HG02678 (cell line): ENCODE data around the gene MED29.
A peak's percentile ranks its signal among the peaks of the same experiment; 100 is the strongest.

Experiments used
- ATAC-seq: cut with Tn5 transposase; IDR thresholded peaks from one replicate; pipeline ENCODE4 v1.9.1; 2021; ENCODE audit warnings: mild to moderate bottlenecking, moderate library complexity; ENCODE audit not compliant: unreplicated experiment

Gene MED29

GRCh38 chr19:39426170-39426569, 35.0 kb downstream of the MED29 start:
- no peak for ATAC-seq

DNA sequence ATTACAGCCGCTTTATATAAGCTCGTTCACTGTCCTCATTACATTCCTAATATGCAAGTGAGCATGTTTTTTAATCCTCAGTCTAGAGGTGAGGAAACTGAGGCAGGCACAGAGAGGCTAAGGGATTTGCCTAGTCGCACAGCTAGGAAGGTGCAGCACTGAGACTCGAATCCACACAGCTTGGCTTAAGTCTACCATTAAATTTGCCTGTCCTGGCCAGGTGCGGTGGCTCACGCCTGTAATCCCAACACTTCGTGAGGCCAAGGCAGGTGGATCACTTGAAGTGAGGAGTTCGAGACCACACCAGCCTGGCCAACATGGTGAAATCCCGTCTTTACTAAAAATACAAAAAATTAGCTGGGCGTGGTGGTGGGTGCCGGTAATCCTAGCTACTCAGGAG, 36.5 kb downstream of the MED29 start:
- no peak for ATAC-seq

DNA sequence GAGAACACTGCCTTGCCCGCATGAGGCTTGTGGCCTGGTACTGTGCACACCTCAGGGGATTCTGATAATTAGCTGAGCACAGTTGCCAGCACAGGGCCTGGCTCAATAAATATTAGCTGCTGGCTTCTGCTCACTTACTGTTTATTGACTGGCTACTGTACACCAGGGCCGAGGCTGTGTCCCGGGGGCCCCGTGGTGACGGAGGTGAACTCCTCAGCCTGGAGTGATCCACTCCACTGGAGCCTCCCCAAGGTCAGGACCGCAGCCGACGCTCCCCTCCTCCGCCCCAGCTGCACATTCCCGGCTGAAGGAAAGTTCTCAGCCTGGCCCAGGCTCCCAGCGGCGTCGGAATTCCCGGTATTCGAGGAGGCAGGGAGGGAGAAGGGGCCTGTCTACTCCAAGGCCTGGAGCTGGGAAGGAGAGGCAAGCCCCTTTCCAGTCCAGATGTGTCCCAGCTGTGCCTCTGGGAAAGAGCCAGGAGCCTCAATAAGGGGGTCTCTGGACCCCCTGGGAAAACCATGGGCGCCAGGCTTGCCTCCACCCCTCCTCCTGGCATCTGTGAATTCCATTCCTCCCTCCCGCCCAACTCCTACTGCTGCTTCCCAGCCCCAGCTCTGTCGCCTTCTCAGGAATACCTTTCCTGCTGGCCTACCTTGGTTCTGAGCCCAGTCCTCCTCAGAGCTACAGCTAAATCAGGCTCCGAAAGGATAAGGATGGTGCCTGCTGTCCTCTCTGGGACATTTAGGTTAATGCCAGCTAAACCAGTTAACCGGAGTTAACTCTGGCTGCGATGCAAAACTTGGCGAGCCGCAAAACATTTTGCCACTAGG, 37.3 kb downstream of the MED29 start:
- no peak for ATAC-seq

DNA sequence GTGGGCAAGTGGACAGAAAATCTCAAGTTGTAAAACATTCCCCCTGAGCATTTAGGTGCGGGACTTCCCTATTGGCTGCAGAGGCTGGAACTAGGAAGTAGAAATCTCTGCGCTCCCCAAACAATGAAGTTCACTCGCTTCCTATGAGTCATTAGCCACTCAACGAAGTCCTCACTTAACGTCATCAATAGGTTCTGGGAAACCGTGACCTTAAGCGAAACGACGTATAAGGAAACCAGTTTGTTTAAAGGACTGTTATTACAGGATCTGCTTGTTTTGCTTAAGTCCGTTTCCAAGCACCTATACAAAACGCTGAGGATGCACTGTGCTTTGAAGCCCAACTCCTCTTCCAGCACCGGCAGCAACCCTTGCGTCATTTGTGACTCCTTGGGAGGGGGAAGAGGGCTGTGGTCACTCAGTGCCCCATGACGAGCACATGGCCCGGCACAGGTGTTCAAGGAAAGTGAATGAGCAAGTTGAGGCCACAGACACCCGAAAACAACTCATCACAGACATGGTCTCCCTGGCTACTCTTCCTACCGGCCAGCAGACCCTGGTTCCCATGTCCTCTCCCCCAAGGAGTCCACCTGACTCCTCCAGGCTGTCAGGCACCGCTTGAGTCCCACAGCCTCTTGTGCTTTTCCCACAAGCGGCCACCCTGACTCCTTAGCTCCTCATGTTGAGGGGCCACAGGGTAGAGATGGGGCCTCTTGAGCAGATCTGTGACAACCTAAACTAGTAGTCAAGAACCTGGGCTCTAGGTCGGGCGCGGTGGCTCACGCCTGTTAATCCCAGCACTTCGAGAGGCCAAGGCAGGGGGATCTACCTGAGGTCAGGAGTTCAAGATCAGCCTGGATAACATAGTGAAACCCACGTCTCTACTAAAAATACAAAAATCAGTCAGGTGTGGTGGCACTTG, 39.8 kb downstream of the MED29 start:
- no peak for ATAC-seq

GRCh38 chr19:39432677-39433025, 41.5 kb downstream of the MED29 start:
- ATAC-seq: no peak

- no peak for ATAC-seq
Observed at GRCh38 chr19:39433480-39434079, 42.4 kb downstream of the MED29 start.

DNA sequence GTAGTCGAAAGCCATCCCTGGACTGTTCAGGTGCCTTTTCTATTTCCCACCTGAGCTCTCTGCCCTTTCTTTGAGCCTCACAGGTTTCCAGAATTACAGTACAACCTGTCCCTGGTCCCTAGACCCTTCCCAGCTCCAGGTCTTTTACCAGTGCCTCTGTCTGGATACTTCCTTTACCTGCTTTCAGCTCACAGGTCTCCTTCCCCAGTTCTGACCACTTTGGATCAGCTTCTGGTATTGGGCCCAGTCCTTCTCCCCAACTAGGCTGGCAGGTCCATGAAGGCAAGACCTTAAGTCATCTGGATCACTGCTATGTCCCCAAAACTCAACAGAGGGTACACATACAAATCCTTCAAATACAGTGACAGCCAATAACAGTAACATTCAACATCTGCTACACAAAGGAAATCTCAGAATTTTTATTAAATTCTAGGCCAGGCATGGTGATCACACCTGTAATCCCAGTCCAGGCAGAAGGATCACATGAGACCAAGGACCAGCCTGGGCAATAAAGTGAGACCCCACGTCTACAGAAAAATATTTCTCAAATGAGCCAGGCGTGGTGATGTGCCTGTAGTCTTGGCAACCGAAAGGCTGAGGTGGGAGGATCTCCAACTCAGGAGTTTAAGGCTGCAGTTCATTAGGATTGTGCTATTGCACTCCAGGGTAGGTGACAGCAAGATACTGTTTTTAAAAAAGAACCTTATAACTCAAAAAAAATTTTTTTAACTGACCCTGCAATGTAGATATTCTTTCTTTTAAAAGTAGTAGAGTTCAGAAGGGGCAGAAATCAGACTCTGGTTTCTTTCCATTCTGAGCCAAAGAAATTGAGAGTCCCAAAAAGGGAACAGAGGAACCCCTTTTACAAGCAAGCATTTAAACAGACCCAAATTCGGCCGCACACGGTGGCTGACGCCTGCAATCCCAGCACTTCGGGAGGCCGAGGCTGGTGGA, 43.2 kb downstream of the MED29 start:
- no peak for ATAC-seq

DNA sequence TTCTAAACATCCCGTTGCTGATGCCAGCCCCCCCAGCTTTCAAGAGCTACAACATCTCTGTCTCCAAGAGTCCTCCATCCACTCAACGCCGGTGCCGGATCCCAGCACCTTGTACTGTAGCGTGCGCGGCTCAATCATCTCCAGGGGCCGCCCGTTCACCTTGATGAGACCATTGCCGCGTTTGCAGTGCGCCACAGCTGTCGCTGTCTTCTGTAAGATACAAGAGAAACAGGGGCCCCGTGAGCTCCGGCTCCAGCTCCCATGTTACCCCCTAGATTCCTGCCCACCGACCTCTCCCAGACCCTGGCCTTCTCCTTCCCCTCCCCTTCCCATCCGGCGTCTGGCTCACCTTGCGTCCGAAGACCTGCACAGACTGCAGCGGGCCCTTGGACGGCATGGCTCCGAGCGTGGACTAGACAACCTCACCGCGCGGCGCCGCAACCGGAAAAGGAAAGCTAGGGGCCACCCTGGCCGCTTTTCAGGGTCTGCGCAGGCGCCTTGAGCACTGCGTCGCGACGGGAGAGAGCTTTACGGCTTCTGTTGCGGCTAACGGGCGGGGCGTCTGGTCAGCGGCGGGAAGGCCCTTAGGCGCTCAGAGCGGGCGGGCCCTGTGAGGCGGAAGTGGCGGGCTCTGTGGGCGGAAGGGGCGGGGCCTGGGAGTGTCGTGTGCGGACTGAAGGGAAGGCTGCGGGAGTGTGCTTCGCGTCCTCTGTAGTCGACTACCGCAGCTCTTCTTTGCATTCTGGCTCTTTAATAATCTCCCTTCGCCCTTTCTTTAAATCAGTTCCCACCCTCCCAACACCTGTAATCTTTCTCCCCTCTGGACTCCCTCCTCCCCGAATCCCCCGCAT, 44.5 kb downstream of the MED29 start, which contains the start of gene RPS16:
RPS16 (minus strand) TSS at position 451 of the 851 bp plus-strand sequence; CDS start at position 397, 54 bp downstream.
- ATAC-seq: peak; percentile 90

- no peak for ATAC-seq
Observed at GRCh38 chr19:39436350-39436716, 45.2 kb downstream of the MED29 start.

DNA sequence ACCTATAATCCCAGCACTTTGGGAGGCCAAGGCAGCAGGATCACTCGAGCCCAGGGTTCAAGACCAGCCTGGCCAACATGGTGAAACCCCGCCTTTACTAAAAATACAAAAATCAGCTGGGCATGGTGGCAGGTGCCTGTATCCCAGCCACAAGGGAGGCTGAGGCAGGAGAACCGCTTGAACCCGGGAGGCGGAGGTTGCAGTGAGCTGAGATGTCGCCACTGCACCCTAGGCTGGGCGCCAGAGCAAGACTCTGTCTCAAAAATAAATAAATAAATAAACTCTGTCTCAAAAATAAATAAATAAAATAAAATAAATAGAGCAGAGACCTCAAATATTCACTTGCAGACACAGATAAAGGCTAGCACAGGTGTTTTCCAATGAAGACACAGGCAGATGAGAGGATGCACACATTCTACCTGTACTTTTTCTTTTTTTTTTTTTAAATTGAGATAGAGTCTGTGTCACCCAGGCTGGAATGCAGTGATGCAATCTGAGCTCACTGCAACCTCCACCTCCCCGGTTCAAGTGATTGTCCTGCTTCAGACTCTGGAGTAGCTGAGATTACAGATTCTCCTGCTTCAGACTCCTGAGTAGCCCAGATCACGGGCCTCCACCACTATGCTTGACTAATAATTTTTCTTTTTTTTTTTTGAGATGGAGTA, 47.2 kb downstream of the MED29 start:
- ATAC-seq: no peak

DNA sequence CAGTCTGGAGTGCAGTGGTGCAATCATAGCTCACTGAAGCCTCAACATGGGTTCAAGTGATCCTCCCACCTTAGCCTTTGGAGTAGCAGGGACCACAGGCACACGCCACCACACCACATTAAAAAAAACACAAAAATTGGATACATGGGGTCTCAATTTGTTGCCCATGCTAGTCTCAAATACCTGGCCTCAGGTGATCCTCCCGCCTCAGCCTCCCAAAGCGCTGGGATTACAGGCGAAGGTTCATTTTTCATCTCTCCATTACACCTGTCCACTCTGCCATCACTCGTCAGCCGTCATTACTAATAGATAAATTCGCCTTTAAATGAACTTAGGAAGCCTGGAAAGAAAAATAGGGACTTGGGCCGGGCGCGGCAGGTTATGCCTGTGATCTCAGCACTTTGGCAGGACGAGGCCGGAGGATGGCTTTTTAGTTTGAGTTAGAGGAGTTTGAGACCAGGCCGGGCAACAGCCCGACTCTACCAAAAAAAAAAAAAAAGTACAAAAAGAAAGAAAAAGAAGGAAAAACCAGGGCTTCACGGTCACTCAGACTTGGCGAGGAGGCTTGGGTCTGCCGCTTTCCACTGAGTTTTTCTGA, 53.5 kb downstream of the MED29 start:
- no peak for ATAC-seq

- peak; percentile 88 for ATAC-seq
Observed at GRCh38 chr19:39445196-39446111, 54.3 kb downstream of the MED29 start, which contains the start of gene SUPT5H. TSS of gene SUPT5H (plus strand) at chr19:39445582. CDS start at chr19:39445891, 309 bp downstream.

- ATAC-seq: no peak
Observed at GRCh38 chr19:39446365-39447084, 55.3 kb downstream of the MED29 start.

DNA sequence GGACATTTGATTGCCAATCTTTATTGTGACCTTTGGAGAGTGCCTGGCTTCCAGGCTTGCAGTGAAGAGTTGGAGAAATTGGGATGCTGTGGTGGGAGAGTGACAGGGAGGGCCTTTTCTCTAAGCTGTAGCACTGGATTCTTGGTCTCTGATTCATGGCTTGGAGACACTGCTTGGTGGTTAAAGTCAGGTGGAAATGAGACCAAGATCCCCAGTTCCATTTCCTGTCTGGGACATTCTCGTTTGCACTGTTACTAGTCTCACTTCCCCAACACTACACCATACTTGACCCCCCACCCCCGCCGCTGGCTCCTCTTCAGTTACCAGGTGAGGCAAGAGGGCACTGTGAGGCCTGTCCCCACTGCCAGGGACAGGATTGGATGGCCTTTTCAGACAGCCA, 57.1 kb downstream of the MED29 start:
- ATAC-seq: no peak

DNA sequence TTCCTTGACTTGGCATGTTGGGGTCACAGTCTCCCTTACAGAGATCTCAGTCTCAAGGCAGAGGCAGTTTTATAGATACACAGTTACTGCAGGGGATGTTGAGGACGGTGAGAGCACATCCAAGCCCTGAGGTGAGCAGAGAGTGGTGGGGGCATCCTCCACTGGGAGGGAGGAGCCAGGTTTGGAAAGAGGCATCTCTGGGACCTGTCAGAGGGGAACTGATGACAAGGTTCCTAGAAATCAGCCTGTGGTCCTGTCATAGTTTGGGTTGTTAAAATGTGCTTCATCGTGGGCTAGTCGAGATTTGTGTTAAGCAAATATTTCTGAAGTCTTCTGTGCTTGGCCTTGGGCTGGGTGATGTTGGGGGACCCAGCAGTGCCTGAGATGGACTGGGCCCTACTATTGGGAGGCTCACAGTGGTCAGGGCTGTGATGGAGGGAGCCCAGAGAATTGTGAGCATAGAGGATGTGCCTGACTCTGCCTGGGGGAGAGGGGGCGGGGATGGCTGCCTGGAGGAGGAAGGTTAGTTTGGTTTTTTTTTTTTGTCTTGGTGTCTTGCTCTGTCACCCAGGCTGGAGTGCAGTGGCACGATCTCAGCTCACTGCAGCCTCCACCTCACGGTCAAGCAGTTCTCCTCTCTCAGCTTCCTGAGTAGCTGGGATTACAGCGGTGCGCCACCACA, 58.1 kb downstream of the MED29 start:
- no peak for ATAC-seq
